ENCODE measurements around the gene FAM171A1.

FAM171A1 gene

DNA sequence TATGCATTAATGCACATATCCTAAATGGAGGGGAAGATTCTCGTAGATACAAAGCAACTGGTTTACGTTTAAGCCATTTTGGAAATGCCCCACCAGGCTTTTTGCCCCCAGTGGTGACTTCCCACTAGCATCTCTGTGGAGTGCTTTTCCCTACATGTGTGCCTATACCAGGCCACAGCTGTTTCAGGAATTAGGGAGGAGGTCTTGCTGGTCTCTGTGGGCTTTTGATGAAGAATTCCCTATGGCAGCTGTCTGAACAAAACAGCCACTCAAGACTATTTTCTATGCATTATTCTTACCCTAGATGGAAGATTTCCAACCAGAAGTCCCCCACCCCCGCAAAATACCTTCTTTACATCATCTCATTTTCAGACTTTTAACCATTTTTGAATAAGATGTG is 150.6 kb downstream of the FAM171A1 start:
- no peaks in the 10 kb centered on the region for H4K20me1 ChIP-seq (ENCODE audit: insufficient read depth, low read length)
- no peak overlapping the region for H3K9ac ChIP-seq (ENCODE audit: low read length)
- no peak overlapping the region for H3K27ac ChIP-seq (ENCODE audit: low read length)
- no peak overlapping the region for H2AFZ ChIP-seq (ENCODE audit: low read depth, low read length)
- no peak overlapping the region for H3K4me3 ChIP-seq (ENCODE audit: low read length)
- H3K4me2 ChIP-seq (ENCODE audit: low read length) = no peak overlapping the region
- H3K79me2 ChIP-seq (ENCODE audit: low read length) = no peaks in the 10 kb centered on the region
- no peaks in the 10 kb centered on the region for H3K27me3 ChIP-seq (ENCODE audit: low read depth, low read length)
- H3K36me3 ChIP-seq (replicated peaks; ENCODE audit: low read depth, low read length) = no peaks in the 10 kb centered on the region
- no peaks in the 10 kb centered on the region for H3K4me1 ChIP-seq (ENCODE audit: low read length)
- TF ChIP-seq, protein P1, sequence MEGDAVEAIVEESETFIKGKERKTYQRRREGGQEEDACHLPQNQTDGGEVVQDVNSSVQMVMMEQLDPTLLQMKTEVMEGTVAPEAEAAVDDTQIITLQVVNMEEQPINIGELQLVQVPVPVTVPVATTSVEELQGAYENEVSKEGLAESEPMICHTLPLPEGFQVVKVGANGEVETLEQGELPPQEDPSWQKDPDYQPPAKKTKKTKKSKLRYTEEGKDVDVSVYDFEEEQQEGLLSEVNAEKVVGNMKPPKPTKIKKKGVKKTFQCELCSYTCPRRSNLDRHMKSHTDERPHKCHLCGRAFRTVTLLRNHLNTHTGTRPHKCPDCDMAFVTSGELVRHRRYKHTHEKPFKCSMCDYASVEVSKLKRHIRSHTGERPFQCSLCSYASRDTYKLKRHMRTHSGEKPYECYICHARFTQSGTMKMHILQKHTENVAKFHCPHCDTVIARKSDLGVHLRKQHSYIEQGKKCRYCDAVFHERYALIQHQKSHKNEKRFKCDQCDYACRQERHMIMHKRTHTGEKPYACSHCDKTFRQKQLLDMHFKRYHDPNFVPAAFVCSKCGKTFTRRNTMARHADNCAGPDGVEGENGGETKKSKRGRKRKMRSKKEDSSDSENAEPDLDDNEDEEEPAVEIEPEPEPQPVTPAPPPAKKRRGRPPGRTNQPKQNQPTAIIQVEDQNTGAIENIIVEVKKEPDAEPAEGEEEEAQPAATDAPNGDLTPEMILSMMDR (IDR thresholded peaks at IDR 0.05; ENCODE audit: low read depth, low read length) = no peak
- TF ChIP-seq EZH2phosphoT487 (IDR thresholded peaks at IDR 0.05; ENCODE audit: low read depth) = no peak
- no peaks in the 10 kb centered on the region for H3K9me3 ChIP-seq (ENCODE audit: insufficient read depth, low read length)

DNA sequence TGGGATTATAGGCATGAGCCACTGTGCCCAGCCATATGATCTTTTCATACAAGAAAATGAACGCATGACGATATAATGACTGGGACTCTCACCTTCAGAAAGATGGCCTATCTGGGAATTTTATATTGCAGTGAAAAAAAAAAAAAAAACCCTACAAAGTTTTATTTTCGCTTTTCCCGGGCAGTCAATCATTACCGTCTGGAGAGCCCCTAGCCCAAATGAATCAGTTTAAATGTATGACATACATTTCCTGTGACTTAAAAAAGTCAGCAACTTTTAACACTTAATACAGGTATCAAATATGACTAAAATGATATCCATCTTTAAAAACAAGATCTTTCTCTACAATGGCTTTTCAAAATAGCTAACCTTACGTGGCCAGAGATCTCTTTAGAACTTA is 154.4 kb downstream of the FAM171A1 start:
- Histone ChIP-seq H2AFZ (ENCODE audit: low read depth, low read length) (no peak overlapping the region), H3K4me3 (ENCODE audit: low read length) (no peak overlapping the region), H3K4me2 (ENCODE audit: low read length) (no peak overlapping the region), H3K9ac (ENCODE audit: low read length) (no peak overlapping the region), H3K9me3 (ENCODE audit: insufficient read depth, low read length) (no peaks in the 10 kb centered on the region), H3K27ac (ENCODE audit: low read length) (no peak overlapping the region), H3K79me2 (ENCODE audit: low read length) (no peaks in the 10 kb centered on the region), H4K20me1 (ENCODE audit: insufficient read depth, low read length) (no peaks in the 10 kb centered on the region), H3K4me1 (ENCODE audit: low read length) (no peaks in the 10 kb centered on the region), H3K36me3 (replicated peaks; ENCODE audit: low read depth, low read length) (no peaks in the 10 kb centered on the region), H3K27me3 (ENCODE audit: low read depth, low read length) (no peaks in the 10 kb centered on the region)
- TF ChIP-seq, protein P1 (IDR thresholded peaks at IDR 0.05; ENCODE audit: low read depth, low read length) = no peak
- TF ChIP-seq EZH2phosphoT487 (IDR thresholded peaks at IDR 0.05; ENCODE audit: low read depth) = no peak

DNA sequence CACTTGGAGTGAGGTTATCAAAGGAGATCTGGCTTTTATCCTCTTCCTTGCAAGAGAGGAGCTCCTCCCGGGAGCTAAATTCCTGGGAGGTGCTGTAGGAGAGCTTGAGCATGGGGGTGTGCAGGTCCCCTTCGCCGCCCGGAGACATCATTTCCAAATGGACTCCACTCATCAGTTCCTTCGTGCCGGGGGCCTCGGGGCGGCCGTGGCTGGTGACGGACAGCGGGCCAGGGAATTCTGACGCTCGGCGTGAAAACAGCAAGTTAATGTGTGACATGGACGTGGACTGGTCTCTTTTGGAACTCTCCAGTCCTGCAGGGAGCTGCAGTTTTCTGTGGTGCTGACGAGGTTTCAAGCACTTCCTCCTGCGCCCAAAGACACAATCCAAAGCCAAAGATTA is 156.9 kb downstream of the FAM171A1 start:
- H3K9me3 ChIP-seq (ENCODE audit: insufficient read depth, low read length) = no peaks in the 10 kb centered on the region
- no peaks in the 10 kb centered on the region for H3K27me3 ChIP-seq (ENCODE audit: low read depth, low read length)
- H3K4me2 ChIP-seq (ENCODE audit: low read length) = no peak overlapping the region
- no peaks in the 10 kb centered on the region for H3K79me2 ChIP-seq (ENCODE audit: low read length)
- no peak overlapping the region for H2AFZ ChIP-seq (ENCODE audit: low read depth, low read length)
- no peaks in the 10 kb centered on the region for H3K36me3 ChIP-seq (replicated peaks; ENCODE audit: low read depth, low read length)
- no peak overlapping the region for H3K4me3 ChIP-seq (ENCODE audit: low read length)
- no peak overlapping the region for H3K27ac ChIP-seq (ENCODE audit: low read length)
- H3K9ac ChIP-seq (ENCODE audit: low read length) = no peak overlapping the region
- H4K20me1 ChIP-seq (ENCODE audit: insufficient read depth, low read length) = no peaks in the 10 kb centered on the region
- no peaks in the 10 kb centered on the region for H3K4me1 ChIP-seq (ENCODE audit: low read length)
- no peak for TF ChIP-seq EZH2phosphoT487 (IDR thresholded peaks at IDR 0.05; ENCODE audit: low read depth)
- TF ChIP-seq, protein P1 (IDR thresholded peaks at IDR 0.05; ENCODE audit: low read depth, low read length) = no peak

DNA sequence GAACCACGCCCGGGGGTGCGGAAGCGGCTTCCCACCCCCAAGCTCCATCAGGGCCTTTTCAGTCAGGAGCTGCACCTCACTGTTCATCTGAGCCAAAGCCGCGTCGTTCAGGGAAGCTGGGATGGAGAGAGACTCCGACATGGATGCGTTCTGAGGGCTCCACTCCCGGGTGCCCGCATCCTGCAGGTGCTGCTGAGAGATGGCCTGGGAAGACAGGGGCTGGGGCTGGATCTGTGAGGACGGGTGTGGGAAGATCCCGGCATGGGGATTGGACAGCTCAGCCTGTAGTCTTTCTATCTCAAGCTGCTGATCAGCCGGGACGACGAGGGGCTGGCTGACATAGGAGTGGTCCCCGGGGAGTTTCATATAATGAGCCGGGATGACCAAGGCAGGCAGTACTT is 157.6 kb downstream of the FAM171A1 start:
- TF ChIP-seq, protein P1 (IDR thresholded peaks at IDR 0.05; ENCODE audit: low read depth, low read length) = no peak
- TF ChIP-seq EZH2phosphoT487 (IDR thresholded peaks at IDR 0.05; ENCODE audit: low read depth) = no peak
- Histone ChIP-seq H3K9ac (ENCODE audit: low read length) (no peak overlapping the region), H3K4me1 (ENCODE audit: low read length) (peaks cover 4% of the 10 kb centered on the region; the same call in 1 of the 2 replicates), H3K36me3 (replicated peaks; ENCODE audit: low read depth, low read length) (no peaks in the 10 kb centered on the region), H3K27ac (ENCODE audit: low read length) (no peak overlapping the region), H2AFZ (ENCODE audit: low read depth, low read length) (no peak overlapping the region), H3K4me2 (ENCODE audit: low read length) (no peak overlapping the region), H3K79me2 (ENCODE audit: low read length) (no peaks in the 10 kb centered on the region), H3K9me3 (ENCODE audit: insufficient read depth, low read length) (no peaks in the 10 kb centered on the region), H3K4me3 (ENCODE audit: low read length) (no peak overlapping the region), H3K27me3 (ENCODE audit: low read depth, low read length) (no peaks in the 10 kb centered on the region), H4K20me1 (ENCODE audit: insufficient read depth, low read length) (no peaks in the 10 kb centered on the region)

All from OCI-LY3 (cell line).